HFF-Myc (cell line): ENCODE measurements around the gene SMIM44.

Experiments used
- DNase-seq: peaks from one replicate; pipeline ENCODE4 v3.0.0-alpha.2; 2011; ENCODE audit warnings: low read depth; ENCODE audit errors: extremely low read depth
- H3K4me3 ChIP-seq: replicated peaks from 2 replicates; pipeline ENCODE4 v1.5.1; 2011; ENCODE audit warnings: low read depth, mild to moderate bottlenecking, control low read depth, low read length
- CTCF ChIP-seq: IDR thresholded peaks from 2 replicates; pipeline ENCODE4 v1.5.1; 2012; ENCODE audit warnings: mild to moderate bottlenecking, low read depth, low read length, control low read depth; ENCODE audit errors: missing control alignments

SMIM44 gene

GRCh38 chr19:3528080-3528479 is 44.8 kb upstream of the SMIM44 start:
- H3K4me3 ChIP-seq: no peak overlapping the region
- DNase-seq: no peak
- no peak for TF ChIP-seq CTCF

GRCh38 chr19:3527238-3527910 is 44.1 kb upstream of the SMIM44 start:
- no peak for DNase-seq
- no peak overlapping the region for H3K4me3 ChIP-seq
- no peak for TF ChIP-seq CTCF

- H3K4me3 ChIP-seq: no peak overlapping the region
- no peak for DNase-seq
- TF ChIP-seq CTCF: no peak
Measured at GRCh38 chr19:3526507-3527237, 43.4 kb upstream of the SMIM44 start.

GRCh38 chr19:3524904-3525451 is 41.7 kb upstream of the SMIM44 start:
- no peak overlapping the region for H3K4me3 ChIP-seq
- TF ChIP-seq CTCF: no peak
- no peak for DNase-seq

- DNase-seq: no peak
- TF ChIP-seq CTCF: no peak
- no peak overlapping the region for H3K4me3 ChIP-seq
Measured at GRCh38 chr19:3524078-3524842, 41.0 kb upstream of the SMIM44 start.

- no peak for DNase-seq
- no peak for TF ChIP-seq CTCF
- no peak overlapping the region for H3K4me3 ChIP-seq
Measured at GRCh38 chr19:3523361-3524077, 40.3 kb upstream of the SMIM44 start.
